Right ventricle myocardium inferior (tissue), 1 donor: Measurements from ENCODE around the gene FUS. TPM values are rescaled to one million over a fixed set of nuclear protein-coding genes. Genes with fewer than 3 reads are reported as not detected.
"Not testable (repeated sequence)": the region's sequence is repeated elsewhere in the genome, so short reads cannot be mapped to it uniquely, and the experiment has no call there.

Source experiments
- ATAC-seq: fragments of 200-7000 bp; cut with Tn5 transposase; one replicate; pipeline ENCODE4 v1.9.1; 2020; ENCODE audit warnings: mild to moderate bottlenecking, moderate library complexity
- DNase-seq: peaks from one replicate; pipeline ENCODE4 v3.0.0; 2021; ENCODE audit errors: missing footprints
- intact Hi-C: fragments of 100-400 bp; cut with DNase I; formaldehyde crosslinking; loops from one replicate; pipeline ENCODE4 v1.11.0; 2022
- long read RNA-seq: library from polyadenylated mRNA; unstranded; transcript quantifications from one replicate; pipeline ENCODE4 v2.0.0, GENCODE V29; 2021
- total RNA-seq: library from RNA; stranded (reverse); fragmentation: NEBNext Ultra II Directional; extraction: Animal tissue kit (Norgen Biotek cat#: 25700); gene quantifications from one replicate; pipeline ENCODE4 v1.2.1, GENCODE V29; 2021
- donor health status: DM: no; HTN: yes; CAD: no; lungs with severe emphysema.

The FUS gene
- total RNA-seq = 86.8 TPM
- long read RNA-seq, full-length matches to known transcripts = 28 of 35 reads
- long read RNA-seq, partial matches to known transcripts = 4 of 35 reads
- long read RNA-seq, other reads (novel, unspliced or antisense) = 3 of 35 reads

DNA sequence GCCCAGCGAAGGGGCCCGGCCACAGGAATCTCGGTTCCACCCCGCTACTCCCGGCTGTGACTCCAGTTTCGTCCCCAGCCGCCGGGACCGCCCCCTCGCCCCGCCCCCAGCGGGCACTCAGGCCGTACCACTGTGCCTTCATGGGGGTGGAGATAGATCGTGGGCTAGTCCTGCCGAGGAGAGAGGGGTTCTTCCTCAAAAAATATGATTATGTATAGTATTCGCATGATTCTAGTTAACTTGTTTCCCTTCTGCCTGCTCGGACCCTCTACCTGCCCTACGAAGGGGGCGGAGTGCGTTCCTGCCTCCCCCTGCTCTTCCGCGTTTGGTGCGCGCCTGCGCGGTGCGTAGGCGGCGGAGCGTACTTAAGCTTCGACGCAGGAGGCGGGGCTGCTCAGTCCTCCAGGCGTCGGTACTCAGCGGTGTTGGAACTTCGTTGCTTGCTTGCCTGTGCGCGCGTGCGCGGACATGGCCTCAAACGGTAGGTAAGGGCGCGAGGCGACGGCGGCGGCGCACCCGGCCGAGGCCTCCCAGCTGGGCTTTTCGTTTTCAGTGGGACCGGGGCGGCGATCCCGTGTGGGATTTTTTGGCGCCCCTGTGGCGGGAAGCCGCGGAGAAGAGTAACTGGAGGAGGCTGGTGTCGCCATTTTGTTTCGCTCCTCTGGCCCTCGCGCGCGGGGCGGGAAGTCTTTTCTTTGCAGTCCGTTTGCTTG, at the start of gene FUS:
FUS (plus strand) TSS at position 393 of the 713 bp plus-strand sequence; CDS start at position 469, 76 bp downstream.
- DNase-seq = peak; percentile 96
- ATAC-seq = peak; percentile 89
- intact Hi-C loops = loop anchor here (2.0 to 10.0 kb wide), 2 partner anchors 37 to 265 kb away; partner anchors contain the start of gene ZNF843

DNA sequence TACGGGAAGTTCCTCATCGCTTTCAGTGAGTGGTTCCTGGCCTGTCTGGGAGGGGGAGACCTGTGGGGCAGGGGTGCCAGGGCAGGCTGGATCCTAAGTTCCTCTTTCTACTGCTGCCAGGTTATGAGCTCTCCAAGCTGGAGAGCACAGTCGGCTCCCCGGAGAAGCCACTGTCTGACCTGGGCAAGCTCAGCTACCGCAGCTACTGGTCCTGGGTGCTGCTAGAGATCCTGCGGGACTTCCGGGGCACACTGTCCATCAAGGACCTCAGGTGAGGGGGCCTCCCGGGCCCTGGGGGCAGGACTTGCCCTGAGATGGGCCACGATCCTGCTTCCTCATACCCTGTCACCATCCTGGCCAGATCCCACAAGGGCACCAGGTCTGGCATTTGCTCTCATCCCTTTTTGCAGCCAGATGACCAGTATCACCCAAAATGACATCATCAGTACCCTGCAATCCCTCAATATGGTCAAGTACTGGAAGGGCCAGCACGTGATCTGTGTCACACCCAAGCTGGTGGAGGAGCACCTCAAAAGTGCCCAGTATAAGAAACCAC, 49.5 kb upstream of the FUS start:
- intact Hi-C loops = no loop called here
- ATAC-seq = no peak
- no peak for DNase-seq

DNA sequence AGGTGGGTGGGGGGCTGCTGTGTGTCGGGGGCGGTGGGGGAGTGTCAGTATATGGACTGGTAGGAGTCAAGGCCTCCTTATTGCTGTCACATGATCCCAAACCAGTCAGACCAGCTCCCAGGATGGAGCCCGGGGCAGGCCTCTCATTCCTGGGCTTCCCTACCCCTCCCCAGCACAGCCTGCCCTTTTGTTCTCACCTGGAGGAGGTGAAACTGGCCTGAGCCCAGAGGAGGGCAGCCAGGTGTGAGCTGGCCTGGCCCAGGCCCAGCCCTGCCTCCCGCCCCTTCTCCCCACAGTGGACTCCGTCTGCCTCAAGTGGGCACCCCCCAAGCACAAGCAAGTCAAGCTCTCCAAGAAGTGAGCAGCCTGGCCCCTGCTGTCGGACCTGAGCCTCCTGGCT, 49.0 kb upstream of the FUS start:
- intact Hi-C loops = no loop called here
- DNase-seq = no peak
- ATAC-seq = no peak

DNA sequence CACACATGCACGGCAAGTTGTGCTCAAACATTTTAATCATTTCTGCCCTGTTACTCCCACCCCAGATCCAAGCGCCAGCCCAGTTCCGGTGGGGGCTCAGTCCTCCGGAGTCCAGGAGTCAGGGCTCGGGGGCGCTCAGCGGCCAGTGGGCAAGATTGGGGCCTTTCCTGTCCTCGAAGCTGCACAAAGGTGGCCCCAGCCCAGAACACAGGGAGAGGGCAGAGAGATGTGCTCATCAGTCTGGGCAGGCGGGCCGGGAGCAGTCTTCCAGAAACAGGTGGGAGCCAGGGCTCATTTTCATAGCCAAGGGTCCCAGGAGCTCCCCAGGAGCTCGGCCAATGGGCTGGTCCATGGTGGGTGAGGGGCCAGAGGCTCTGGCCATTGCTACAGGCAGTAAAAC, 48.5 kb upstream of the FUS start:
- DNase-seq (no peak), ATAC-seq (no peak)

DNA sequence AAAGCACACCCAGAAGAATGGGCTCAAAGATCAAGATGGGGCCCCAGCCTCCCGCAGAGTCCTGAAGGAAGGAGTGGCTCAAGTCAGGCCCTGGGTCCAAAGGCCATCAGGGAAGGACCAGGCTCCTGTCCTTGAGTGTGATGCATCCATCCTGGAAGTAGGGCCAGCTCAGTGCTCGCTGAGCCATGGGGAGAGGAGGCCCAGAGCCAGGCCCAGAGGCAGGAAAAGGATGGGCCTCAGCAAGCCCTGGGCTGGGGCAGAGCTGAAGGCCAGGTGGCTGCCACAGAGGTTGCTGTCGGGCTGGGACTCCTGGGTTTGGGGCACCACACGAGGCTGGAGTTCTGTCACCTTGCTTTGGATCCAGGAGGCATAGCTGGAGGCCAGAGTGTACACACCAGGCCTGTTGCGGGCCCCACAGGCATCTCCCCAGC, 48.1 kb upstream of the FUS start:
- no peak for DNase-seq
- ATAC-seq = no peak
- intact Hi-C loops = no loop called here

More for the DNA sequence above, 48.5 kb upstream of the FUS start:
- intact Hi-C loops = no loop called here

DNA sequence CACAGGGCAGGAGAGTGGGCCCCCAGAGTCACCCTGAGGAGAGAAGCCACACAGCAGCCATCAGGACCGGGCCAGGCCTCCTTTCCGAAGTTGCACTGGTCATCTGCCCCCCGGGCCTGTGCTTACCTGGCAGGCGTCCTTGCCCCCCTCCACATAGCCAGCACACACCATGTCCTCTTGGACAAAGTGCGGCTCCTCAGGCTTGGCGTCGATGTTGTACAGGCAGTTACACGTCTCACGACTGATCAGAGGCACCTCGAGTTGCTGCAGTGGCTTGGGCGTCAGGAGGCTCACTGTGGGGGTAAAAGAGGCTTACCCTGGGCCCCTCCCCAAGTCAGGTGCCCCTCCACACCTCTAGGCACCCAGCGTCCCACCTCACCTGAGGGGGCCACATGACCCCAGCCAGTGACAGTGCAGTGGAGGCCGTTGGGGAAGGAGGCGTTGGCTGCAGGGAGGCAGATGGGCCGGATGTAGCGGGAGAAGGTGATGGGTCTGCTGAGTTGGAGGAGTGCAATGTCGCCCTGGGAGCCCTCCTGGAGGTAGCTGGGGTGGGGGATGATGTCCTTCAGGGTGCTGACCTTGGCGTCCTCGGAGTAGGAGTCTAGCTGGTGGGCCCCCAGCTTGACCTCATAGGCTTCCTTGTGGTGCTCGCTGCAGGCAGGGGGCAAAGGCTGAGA, 47.5 kb upstream of the FUS start:
- DNase-seq = no peak
- intact Hi-C loops = no loop called here
- no peak for ATAC-seq

DNA sequence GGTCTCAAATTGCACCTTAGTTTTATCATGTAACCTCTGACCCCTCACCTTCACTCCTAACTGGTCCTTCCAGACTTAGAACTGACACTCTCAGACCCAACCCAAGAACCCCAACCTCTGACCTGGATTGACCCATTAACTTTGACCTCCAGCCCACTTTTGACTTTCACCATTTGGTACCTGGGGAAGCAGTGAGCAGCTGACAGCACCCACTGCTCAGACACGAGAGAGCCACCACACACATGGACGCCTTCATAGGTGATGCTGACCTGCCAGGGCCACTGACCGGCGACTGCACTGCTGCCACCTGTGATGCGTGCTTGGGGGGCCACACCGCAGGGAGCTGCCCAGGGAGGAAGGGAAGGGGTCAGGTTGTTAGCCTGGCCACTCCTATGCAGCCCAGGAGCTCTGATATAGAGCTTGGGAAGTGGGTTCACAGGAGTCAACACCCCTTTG, 46.9 kb upstream of the FUS start:
- ATAC-seq = no peak
- no peak for DNase-seq
- intact Hi-C loops = no loop called here

DNA sequence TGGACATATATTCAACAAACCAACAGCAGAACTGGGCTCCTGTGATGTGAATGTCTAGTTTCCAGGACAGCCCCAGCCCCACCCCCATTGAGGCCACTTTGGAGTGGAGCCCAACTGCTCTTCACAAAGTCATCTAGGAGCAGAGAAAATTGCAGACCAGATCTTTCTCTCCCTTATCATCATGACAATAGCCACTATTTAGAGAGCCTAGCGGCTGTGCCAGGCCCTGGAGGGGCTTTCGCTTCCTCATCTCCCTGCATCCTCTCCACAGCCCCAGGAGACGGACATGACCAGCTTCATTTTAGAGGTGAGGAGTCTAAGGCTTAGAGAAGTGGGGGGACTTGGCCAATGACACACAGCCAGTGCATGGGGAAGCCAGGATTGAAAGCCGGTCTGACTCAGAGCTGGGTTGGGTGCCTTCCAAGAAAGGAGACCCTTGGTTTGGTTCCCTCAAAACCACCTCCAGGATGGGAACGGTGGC, 45.8 kb upstream of the FUS start:
- ATAC-seq (no peak), DNase-seq (no peak)
- intact Hi-C loops = no loop called here

DNA sequence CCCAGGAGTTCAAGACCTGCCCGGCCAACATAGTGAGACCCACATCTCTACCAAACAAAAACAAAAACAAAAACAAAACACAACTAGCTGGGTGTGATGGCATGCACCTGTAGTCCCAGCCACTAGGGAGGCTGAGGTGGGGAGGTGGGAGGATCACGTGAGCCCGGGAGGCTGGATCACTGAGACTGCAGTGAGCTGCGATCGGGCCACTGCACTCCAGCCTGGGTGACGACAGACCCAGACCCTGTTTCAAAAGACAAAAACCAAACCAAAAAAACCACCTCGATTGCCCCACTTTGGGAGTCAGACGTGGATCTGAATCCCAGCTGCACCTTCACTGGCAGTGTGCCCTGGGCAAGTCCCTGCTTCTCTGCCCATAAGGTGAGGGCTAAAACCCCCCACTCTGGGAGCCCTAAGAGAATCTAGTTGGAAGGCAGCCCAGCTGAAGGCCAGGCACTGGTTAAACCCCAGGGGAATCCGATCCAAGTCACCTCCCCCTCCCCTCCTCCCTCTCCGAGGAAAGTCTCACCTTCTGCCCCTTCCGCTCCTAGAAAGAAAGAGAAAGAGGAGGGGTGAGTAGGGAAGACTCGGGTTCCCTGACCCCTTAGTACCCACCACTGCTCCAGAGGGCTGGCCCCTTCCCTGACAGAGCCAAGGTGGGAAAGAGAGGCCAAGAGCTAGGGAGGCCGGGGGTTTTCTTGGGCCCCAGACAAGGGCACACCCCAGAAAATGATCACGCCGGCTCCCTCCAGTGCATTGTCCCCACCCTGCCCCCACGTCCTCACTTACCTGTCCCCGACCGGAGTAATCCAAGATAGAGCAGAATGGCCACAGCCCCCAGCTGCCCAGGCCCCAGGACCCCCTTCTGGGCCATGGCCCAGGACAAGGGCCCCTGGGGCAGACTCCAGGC, 45.1 kb upstream of the FUS start:
- intact Hi-C loops = no loop called here
- ATAC-seq = no peak
- DNase-seq = no peak

DNA sequence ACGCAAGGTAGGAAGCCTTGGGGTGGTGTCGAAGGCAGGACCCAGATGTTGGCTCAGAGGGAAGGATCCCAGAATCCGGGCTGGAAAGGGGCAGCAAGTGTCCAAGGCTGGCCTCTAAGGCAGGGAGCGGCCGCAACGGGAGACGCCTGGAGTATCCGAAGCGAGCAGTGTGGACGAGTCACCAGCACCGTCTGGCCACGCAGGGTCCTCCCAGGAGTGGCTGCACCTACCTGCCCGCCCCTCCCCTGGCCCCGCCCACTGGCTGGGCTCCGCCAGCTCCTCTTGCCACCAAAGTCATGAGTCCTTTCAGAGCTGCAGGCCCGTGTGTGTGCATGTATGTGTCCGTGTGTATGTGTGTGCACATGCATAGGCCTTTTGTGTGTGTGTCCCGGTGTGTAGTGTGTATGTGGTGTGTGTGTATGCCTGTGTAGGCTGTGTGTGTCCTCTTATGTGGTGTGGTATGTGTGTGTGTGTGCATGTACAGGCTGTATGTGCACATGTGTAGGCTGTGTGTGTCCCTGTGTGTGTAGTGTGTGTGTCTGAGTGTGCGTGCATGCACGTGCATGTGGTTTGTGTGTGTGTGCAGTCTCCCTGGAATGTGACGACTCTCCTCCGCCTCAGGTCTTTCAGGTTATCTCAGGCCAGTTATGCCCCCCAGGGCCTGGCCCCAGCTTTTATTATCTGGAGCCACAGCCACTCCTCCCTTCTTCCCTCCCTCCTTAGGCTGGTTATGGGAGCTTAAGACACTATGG, 44.2 kb upstream of the FUS start, which contains the start of gene PRSS8:
PRSS8 (minus strand) TSS at position 193 of the 752 bp plus-strand sequence. CDS start 229 bp downstream, outside the sequence.
- DNase-seq (no peak), ATAC-seq (no peak)
- intact Hi-C loops = no loop called here

DNA sequence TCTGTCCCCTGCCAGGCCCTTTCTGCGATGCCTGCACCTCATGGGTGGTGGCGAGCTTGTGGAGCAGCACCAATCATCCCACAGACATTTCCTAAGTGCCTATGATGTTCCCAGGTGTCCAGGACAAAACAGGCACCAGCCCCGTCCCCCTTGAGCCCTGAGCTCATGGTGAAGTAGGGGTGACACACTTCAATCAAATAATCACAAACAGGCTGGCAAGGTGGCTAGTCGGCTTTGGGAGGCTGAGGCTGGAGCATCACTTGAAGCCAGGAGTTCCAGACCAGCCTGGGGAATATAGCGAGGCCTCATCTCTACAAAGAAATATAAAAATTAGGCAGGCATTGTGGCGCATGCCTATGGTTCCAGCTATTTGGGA, 43.7 kb upstream of the FUS start:
- DNase-seq = no peak
- intact Hi-C loops = no loop called here
- no peak for ATAC-seq

DNA sequence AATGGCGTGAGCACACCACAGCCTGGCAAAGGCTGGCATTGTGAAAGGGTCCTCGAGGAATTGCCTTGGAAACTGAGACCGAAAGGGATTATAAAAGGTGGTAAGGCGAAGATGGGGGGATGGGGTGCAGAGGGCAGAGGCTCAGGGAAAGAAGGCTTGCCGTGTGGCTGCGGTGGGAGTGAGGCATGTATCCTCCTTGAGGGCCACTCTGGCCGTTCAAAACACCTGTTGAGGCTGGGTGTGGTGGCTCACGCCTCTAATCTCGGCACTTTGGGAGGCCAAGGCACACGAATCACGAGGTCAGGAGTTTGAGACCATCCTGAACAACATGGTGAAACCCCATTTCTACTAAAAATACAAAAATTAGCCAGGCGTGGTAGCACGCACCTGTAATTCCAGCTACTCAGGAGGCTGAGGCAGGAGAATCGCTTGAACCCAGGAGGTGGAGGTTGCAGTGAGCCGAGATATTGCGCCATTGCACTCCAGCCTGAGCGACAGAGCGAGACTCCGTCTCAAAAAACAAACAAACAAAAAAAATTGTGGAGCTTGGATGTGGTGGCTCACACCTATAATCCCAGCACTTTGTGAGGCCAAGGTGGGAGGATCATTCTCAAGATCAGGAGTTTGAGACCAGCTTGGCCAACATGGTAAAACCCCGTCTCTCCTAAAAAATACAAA, 43.0 kb upstream of the FUS start:
- intact Hi-C loops, DNase-seq, ATAC-seq: not testable (repeated sequence)

DNA sequence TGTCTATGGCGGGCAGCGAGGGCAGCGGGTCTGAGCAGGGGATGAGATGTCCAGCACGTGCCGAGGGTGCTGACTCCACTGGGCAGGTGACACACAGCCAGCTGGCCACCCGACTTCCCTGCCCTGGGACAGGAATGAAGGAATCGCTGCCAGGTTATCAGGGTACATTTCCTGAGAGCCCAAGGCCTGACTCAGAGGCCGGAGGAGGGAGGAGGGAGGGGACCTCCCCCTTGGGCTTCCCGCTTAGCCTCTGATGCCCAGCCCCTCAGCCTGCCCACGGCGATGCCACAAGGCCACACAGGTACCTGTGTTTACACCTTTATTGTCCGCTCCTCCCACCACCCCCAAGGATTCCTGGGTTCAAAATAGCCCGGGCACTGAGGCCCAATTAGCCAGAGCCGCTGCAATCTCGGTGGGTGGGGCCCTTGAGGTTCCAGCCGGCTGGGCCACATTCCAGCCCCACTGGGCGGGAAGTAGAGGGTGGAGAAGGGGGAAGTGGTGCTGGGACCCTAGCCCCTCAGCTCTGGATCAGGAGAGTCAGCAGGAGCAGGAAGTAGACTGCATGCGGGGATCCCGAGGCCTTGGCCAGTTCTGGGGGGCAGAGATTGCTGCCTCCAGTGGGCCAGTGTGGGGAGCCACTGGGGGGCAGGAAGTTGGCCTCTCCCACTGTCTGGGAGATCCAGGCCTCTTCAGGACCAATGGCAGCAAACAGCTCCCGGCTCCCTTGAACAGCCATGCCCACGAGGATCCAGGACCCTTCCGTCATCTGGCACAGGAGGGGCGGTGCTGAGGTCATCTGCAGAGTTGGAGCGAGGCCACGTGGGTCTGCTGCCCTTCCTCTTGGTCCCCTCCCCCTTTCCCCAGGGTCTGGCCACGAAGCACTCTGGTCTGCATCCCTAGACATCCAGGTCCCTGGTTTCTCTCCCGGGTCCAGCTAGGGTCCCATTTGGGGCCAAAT, 41.0 kb upstream of the FUS start:
- intact Hi-C loops = no loop called here
- DNase-seq = no peak
- no peak for ATAC-seq

DNA sequence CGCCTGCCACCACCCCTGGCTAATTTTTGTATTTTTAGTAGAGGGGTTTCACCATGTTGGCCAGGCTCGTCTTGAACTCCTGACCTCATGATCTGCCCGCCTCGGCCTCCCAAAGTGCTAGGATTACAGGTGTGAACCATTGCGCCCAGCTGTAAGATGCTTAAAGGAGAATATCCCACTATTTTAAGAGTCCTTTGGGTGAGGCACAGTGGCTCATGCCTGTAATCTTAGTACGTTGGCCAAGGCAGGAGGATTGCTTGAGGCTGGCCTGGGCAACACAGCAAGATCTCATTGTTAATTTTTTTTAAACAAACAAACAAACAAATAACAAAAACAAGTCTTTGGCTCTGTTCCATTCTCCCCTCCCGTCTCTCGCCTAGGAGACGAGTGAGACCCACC, 38.9 kb upstream of the FUS start:
- ATAC-seq, DNase-seq: not testable (repeated sequence)
- intact Hi-C loops = loop anchor here (2.0 kb wide), 1 partner anchor 28 kb away; no protein-coding TSS in a partner anchor

DNA sequence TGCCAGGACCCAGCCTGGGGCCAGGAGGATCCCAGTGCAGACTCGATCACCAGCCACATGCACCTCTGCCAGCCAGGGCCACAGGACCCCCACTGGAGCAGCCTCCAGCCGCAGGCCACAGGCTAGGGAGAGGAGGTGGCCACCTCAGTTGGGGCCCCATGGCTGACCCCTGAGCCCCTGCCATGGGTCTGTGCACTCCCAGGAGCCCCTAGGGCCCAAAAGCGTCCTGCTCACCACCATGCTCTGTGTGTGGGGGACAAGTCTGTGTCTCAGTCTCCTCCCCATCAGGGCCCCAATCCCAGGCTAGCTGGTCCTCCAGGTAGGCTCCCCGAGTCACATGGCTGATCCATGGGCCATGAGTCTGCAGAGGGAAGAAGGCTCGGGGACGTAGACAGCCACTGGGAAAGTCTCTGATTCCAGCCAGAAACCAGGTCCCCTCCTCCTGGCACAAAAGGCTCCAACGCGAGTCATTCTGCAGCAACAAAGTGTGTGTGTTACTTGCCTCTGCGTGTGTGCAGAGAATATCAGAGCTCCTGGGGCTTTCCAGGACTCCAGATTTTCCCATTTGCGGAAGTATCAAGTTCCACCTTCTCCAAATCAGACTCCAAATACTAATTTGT, 38.3 kb upstream of the FUS start:
- DNase-seq (no peak), ATAC-seq (peak; percentile 2)
- intact Hi-C loops = loop anchor here (1.0 to 2.0 kb wide), 5 partner anchors 29 to 156 kb away; partner anchors contain the start of genes HSD3B7, ZNF646 and ZNF668
